GM23338 (cell line): ENCODE results near the gene MYT1. TPM values are rescaled to one million over a fixed set of nuclear protein-coding genes. Genes with fewer than 3 reads are reported as not detected.

Source experiments
- ATAC-seq: fragments of 200-7000 bp; cut with Tn5 transposase; 3 replicates; pipeline ENCODE4 v1.9.1; 2020
- DNase-seq: peaks from one replicate; pipeline ENCODE4 v3.0.0-alpha.2; 2015; ENCODE audit warnings: low spot score
- H2AFZ ChIP-seq: fragments of 200-600 bp; sonication (generic); 2 replicates; pipeline ENCODE4 v1.8.0; 2016; ENCODE audit warnings: antibody characterized with exemption, mild to moderate bottlenecking, moderate library complexity
- H3F3A ChIP-seq: fragments of 200-600 bp; sonication (generic); replicated peaks from 2 replicates; pipeline ENCODE4 v1.8.0; 2017; ENCODE audit warnings: antibody characterized with exemption, mixed run types, low read depth
- H3K27ac ChIP-seq: fragments of 200-600 bp; sonication (generic); 2 replicates; pipeline ENCODE4 v1.6.1; 2016; ENCODE audit warnings: low read depth
- H3K27me3 ChIP-seq: fragments of 200-600 bp; sonication (generic); 2 replicates; pipeline ENCODE4 v1.8.0; 2016; ENCODE audit warnings: mild to moderate bottlenecking, mixed run types, moderate library complexity; ENCODE audit not compliant: insufficient read depth
- H3K36me3 ChIP-seq: fragments of 200-600 bp; sonication (generic); 2 replicates; pipeline ENCODE4 v1.8.0; 2016; ENCODE audit warnings: mild to moderate bottlenecking; ENCODE audit not compliant: insufficient read depth
- H3K4me1 ChIP-seq: fragments of 200-600 bp; sonication (generic); 2 replicates; pipeline ENCODE4 v1.8.0; 2016; ENCODE audit warnings: mild to moderate bottlenecking, moderate library complexity; ENCODE audit not compliant: insufficient read depth
- H3K4me2 ChIP-seq: fragments of 200-600 bp; sonication (generic); 2 replicates; pipeline ENCODE4 v1.7.1; 2017; ENCODE audit warnings: mixed run types
- H3K4me3 ChIP-seq: fragments of 200-600 bp; sonication (generic); 2 replicates; pipeline ENCODE4 v1.6.1; 2016; ENCODE audit warnings: mixed run types
- H3K79me2 ChIP-seq: fragments of 200-600 bp; sonication (generic); replicated peaks from 2 replicates; pipeline ENCODE4 v1.8.0; 2017; ENCODE audit warnings: mild to moderate bottlenecking; ENCODE audit not compliant: insufficient read depth
- H3K9me2 ChIP-seq: fragments of 200-600 bp; sonication (generic); 2 replicates; pipeline ENCODE4 v1.8.0; 2017; ENCODE audit not compliant: insufficient read depth
- H4K20me1 ChIP-seq: fragments of 200-600 bp; sonication (generic); replicated peaks from 2 replicates; pipeline ENCODE4 v1.8.0; 2017; ENCODE audit warnings: mild to moderate bottlenecking; ENCODE audit not compliant: insufficient read depth
- H3K27ac Mint-ChIP-seq: 2 replicates; pipeline ENCODE4 v1.8.0; 2020; ENCODE audit warnings: inconsistent platforms, mild to moderate bottlenecking, moderate library complexity, mixed read lengths
- H3K27me3 Mint-ChIP-seq: 3 replicates; pipeline ENCODE4 v1.8.0; 2022; ENCODE audit warnings: low read depth, mild to moderate bottlenecking, moderate library complexity, mixed read lengths, inconsistent platforms; ENCODE audit not compliant: insufficient read depth, poor library complexity
- H3K36me3 Mint-ChIP-seq: 3 replicates; pipeline ENCODE4 v1.8.0; 2021; ENCODE audit warnings: low read depth, mild to moderate bottlenecking, inconsistent platforms, moderate library complexity, mixed read lengths
- H3K4me1 Mint-ChIP-seq: 3 replicates; pipeline ENCODE4 v1.8.0; 2020; ENCODE audit warnings: mild to moderate bottlenecking, inconsistent platforms, mixed read lengths
- H3K4me3 Mint-ChIP-seq: 3 replicates; pipeline ENCODE4 v1.8.0; 2021; ENCODE audit warnings: moderate library complexity, mild to moderate bottlenecking, inconsistent platforms, mixed read lengths
- H3K9me3 Mint-ChIP-seq: 3 replicates; pipeline ENCODE4 v1.8.0; 2020; ENCODE audit warnings: moderate library complexity, mild to moderate bottlenecking, inconsistent platforms, mixed read lengths
- CREB1 ChIP-seq: fragments of 250-450 bp; sonication (Bioruptor Pico); IDR thresholded peaks from 2 replicates; pipeline ENCODE4 v1.5.0; 2020; ENCODE audit warnings: low read depth, mild to moderate bottlenecking, moderate library complexity
- CTCF ChIP-seq, 2 experiments: fragments of 200-600 bp in 1 of 2; sonication (generic) in 1 of 2; conservative IDR thresholded peaks; 2 replicates each; pipeline versions ENCODE4 v1.5.1 to v1.6.1; 2016 to 2017; ENCODE audit warnings: antibody characterized with exemption in 2 of 2, low read depth in 2 of 2, mild to moderate bottlenecking in 2 of 2, moderate library complexity in 1 of 2
- JUNB ChIP-seq: IDR thresholded peaks from one replicate; pipeline ENCODE4 v1.6.1; 2016; ENCODE audit warnings: antibody characterized with exemption; ENCODE audit not compliant: unreplicated experiment
- POLR2AphosphoS5 ChIP-seq: IDR thresholded peaks from 2 replicates; pipeline ENCODE4 v1.6.1; 2016; ENCODE audit warnings: antibody characterized with exemption, low read depth
- ZNF114 ChIP-seq: fragments of 250-450 bp; sonication (Bioruptor Pico); IDR thresholded peaks from 2 replicates; pipeline ENCODE4 v1.5.0; 2020; ENCODE audit warnings: mild to moderate bottlenecking, moderate library complexity
- polyA plus RNA-seq: library from polyadenylated mRNA; unstranded; fragments of >200 nt; fragmentation: Nextera tagmentation; extraction: Ambion mirVana; gene quantifications from 2 replicates; pipeline ENCODE4 v1.2.1, GENCODE V29; 2016
- total RNA-seq: library from RNA; depleted of rRNA; stranded (reverse); fragments of >200 nt; shearing (Covaris generic); gene quantifications from 2 replicates; pipeline ENCODE4 v1.2.3, GENCODE V29; 2014
- TF ChIP-seq, protein P1 (sequence below): fragments of 250-450 bp; sonication (Bioruptor Pico); IDR thresholded peaks from 2 replicates; pipeline ENCODE4 v1.5.0; 2020; ENCODE audit warnings: mild to moderate bottlenecking, moderate library complexity
- TF ChIP-seq, protein P2 (sequence below): IDR thresholded peaks from one replicate; pipeline ENCODE4 v1.6.1; 2018; ENCODE audit warnings: antibody characterized with exemption; ENCODE audit not compliant: unreplicated experiment

MYT1 gene
- total and polyA plus RNA-seq, 2 experiments from 2014 or later, result 0.83 to 1.6 TPM

- no peak for DNase-seq
- H3K4me2 ChIP-seq, result no peak overlapping the region
- no peaks in the 10 kb centered on the region for H4K20me1 ChIP-seq
- no peak overlapping the region for H2AFZ ChIP-seq
- H3K4me3 ChIP-seq, result no peak overlapping the region
- H3K36me3 Mint-ChIP-seq, result peaks cover 16% of the 10 kb centered on the region; the same call in 2 of the 3 replicates
- no peak overlapping the region for H3K27ac Mint-ChIP-seq
- peaks cover 12% of the 10 kb centered on the region; the same call in 1 of the 3 replicates for H3K9me3 Mint-ChIP-seq
- H3K36me3 ChIP-seq, result no peaks in the 10 kb centered on the region
- H3K4me3 Mint-ChIP-seq, result no peak overlapping the region
- no peaks in the 10 kb centered on the region for H3K27me3 ChIP-seq
- peaks cover 9% of the 10 kb centered on the region for H3K4me1 Mint-ChIP-seq
- H3K27ac ChIP-seq, result no peak overlapping the region
- H3K9me2 ChIP-seq, result no peaks in the 10 kb centered on the region
- H3F3A ChIP-seq, result no peaks in the 10 kb centered on the region
- H3K27me3 Mint-ChIP-seq, result peaks cover 13% of the 10 kb centered on the region
- no peak for ATAC-seq
- H3K79me2 ChIP-seq, result no peaks in the 10 kb centered on the region
- TF ChIP-seq, protein P1, sequence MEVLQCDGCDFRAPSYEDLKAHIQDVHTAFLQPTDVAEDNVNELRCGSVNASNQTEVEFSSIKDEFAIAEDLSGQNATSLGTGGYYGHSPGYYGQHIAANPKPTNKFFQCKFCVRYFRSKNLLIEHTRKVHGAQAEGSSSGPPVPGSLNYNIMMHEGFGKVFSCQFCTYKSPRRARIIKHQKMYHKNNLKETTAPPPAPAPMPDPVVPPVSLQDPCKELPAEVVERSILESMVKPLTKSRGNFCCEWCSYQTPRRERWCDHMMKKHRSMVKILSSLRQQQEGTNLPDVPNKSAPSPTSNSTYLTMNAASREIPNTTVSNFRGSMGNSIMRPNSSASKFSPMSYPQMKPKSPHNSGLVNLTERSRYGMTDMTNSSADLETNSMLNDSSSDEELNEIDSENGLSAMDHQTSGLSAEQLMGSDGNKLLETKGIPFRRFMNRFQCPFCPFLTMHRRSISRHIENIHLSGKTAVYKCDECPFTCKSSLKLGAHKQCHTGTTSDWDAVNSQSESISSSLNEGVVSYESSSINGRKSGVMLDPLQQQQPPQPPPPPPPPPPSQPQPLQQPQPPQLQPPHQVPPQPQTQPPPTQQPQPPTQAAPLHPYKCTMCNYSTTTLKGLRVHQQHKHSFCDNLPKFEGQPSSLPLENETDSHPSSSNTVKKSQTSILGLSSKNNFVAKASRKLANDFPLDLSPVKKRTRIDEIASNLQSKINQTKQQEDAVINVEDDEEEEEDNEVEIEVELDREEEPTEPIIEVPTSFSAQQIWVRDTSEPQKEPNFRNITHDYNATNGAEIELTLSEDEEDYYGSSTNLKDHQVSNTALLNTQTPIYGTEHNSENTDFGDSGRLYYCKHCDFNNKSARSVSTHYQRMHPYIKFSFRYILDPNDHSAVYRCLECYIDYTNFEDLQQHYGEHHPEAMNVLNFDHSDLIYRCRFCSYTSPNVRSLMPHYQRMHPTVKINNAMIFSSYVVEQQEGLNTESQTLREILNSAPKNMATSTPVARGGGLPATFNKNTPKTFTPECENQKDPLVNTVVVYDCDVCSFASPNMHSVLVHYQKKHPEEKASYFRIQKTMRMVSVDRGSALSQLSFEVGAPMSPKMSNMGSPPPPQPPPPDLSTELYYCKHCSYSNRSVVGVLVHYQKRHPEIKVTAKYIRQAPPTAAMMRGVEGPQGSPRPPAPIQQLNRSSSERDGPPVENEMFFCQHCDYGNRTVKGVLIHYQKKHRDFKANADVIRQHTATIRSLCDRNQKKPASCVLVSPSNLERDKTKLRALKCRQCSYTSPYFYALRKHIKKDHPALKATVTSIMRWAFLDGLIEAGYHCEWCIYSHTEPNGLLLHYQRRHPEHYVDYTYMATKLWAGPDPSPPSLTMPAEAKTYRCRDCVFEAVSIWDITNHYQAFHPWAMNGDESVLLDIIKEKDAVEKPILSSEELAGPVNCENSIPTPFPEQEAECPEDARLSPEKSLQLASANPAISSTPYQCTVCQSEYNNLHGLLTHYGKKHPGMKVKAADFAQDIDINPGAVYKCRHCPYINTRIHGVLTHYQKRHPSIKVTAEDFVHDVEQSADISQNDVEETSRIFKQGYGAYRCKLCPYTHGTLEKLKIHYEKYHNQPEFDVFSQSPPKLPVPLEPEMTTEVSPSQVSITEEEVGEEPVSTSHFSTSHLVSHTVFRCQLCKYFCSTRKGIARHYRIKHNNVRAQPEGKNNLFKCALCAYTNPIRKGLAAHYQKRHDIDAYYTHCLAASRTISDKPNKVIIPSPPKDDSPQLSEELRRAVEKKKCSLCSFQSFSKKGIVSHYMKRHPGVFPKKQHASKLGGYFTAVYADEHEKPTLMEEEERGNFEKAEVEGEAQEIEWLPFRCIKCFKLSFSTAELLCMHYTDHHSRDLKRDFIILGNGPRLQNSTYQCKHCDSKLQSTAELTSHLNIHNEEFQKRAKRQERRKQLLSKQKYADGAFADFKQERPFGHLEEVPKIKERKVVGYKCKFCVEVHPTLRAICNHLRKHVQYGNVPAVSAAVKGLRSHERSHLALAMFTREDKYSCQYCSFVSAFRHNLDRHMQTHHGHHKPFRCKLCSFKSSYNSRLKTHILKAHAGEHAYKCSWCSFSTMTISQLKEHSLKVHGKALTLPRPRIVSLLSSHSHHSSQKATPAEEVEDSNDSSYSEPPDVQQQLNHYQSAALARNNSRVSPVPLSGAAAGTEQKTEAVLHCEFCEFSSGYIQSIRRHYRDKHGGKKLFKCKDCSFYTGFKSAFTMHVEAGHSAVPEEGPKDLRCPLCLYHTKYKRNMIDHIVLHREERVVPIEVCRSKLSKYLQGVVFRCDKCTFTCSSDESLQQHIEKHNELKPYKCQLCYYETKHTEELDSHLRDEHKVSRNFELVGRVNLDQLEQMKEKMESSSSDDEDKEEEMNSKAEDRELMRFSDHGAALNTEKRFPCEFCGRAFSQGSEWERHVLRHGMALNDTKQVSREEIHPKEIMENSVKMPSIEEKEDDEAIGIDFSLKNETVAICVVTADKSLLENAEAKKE (CRISPR knock-in tag), result no peak
- no peak for TF ChIP-seq CTCF (conservative IDR thresholded peaks at IDR 0.05; ENCODE audit: low read depth in 2 of 2)
- no peak for TF ChIP-seq POLR2AphosphoS5
- TF ChIP-seq JUNB, result no peak
- TF ChIP-seq ZNF114, result no peak
- TF ChIP-seq, protein P2, sequence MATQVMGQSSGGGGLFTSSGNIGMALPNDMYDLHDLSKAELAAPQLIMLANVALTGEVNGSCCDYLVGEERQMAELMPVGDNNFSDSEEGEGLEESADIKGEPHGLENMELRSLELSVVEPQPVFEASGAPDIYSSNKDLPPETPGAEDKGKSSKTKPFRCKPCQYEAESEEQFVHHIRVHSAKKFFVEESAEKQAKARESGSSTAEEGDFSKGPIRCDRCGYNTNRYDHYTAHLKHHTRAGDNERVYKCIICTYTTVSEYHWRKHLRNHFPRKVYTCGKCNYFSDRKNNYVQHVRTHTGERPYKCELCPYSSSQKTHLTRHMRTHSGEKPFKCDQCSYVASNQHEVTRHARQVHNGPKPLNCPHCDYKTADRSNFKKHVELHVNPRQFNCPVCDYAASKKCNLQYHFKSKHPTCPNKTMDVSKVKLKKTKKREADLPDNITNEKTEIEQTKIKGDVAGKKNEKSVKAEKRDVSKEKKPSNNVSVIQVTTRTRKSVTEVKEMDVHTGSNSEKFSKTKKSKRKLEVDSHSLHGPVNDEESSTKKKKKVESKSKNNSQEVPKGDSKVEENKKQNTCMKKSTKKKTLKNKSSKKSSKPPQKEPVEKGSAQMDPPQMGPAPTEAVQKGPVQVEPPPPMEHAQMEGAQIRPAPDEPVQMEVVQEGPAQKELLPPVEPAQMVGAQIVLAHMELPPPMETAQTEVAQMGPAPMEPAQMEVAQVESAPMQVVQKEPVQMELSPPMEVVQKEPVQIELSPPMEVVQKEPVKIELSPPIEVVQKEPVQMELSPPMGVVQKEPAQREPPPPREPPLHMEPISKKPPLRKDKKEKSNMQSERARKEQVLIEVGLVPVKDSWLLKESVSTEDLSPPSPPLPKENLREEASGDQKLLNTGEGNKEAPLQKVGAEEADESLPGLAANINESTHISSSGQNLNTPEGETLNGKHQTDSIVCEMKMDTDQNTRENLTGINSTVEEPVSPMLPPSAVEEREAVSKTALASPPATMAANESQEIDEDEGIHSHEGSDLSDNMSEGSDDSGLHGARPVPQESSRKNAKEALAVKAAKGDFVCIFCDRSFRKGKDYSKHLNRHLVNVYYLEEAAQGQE, result no peak
- TF ChIP-seq CREB1, result no peak
- no peaks in the 10 kb centered on the region for H3K4me1 ChIP-seq
Measured at GRCh38 chr20:64201653-64202052, 37.4 kb downstream of the MYT1 start.
